ENCODE results near the gene TMC1.

- no peak for TF ChIP-seq CTCF (IDR thresholded peaks at IDR 0.05)
- no peak for TF ChIP-seq POLR2A (IDR thresholded peaks at IDR 0.05)
Measured at GRCh38 chr9:72844440-72844768, 323.0 kb downstream of the TMC1 start.
